ENCODE data around the gene CLDND1. TPM values are rescaled to one million over a fixed set of nuclear protein-coding genes. Genes with fewer than 3 reads are reported as not detected.

CLDND1 gene
- total RNA-seq, 1 experiment from 2014 or later, result 472 TPM

- no peaks in the 10 kb centered on the region for H3K27me3 ChIP-seq (ENCODE audit: insufficient read depth, low read length)
- H3K79me2 ChIP-seq (ENCODE audit: insufficient read depth, low read length), result peaks cover 84% of the 10 kb centered on the region
- H3K9me2 ChIP-seq (ENCODE audit: insufficient read depth), result no peaks in the 10 kb centered on the region
- no peaks in the 10 kb centered on the region for H3K9me3 ChIP-seq (ENCODE audit: control insufficient read depth in 1 of 2, insufficient read depth in 1 of 2, low read depth in 1 of 2, low read length in 2 of 2)
- H3K36me3 ChIP-seq (ENCODE audit: control insufficient read depth in 1 of 2, insufficient read depth in 2 of 2, low read length in 2 of 2), result no peaks in the 10 kb centered on the region
- peaks cover 60 to 81% of the 10 kb centered on the region in 2 experiments for H3K4me1 ChIP-seq (ENCODE audit: control insufficient read depth in 1 of 2, insufficient read depth in 2 of 2, low read length in 2 of 2)
- H3K4me3 ChIP-seq (replicated peaks in 1 of 2; ENCODE audit: low read depth in 1 of 2, low read length in 2 of 2), result no peak within 1 kb of the TSS
- no peak for DNase-seq (ENCODE audit: low read depth, low spot score)
- ChIA-PET CTCF (no interaction called here), RAD21 (ENCODE audit: low non-redundant PET in 1 of 2, low total read pairs in 2 of 2, uncharacterized antibody in 2 of 2, unreplicated experiment in 2 of 2) (no interaction called here), POLR2A (interaction anchor here (2.2 kb wide), 1 partner anchor 9 kb away, joined by 8 read pairs; the partner anchor contains the start of gene CLDND1)
- no peaks in the 10 kb centered on the region for H4K20me1 ChIP-seq (ENCODE audit: insufficient read depth)
- BruUV-seq (replicated peaks), result no TSS peak
- H3K27ac ChIP-seq (ENCODE audit: low read depth, low read length), result peak within 1 kb of the TSS; percentile 42
- no peak for ATAC-seq
- H3K9ac ChIP-seq (ENCODE audit: low read length), result no peak within 1 kb of the TSS
- H2AFZ ChIP-seq (ENCODE audit: low read depth, low read length, poor library complexity, severe bottlenecking), result no peak within 1 kb of the TSS
- peak within 1 kb of the TSS; percentile 11; the same call in 1 of the 2 replicates for H3K4me2 ChIP-seq (ENCODE audit: low read length)
- TF ChIP-seq TCF7L2 (IDR thresholded peaks at IDR 0.05; ENCODE audit: borderline replicate concordance, extremely low read depth, insufficient read depth, insufficient read length) (no peak), EZH2 (IDR thresholded peaks at IDR 0.05) (no peak), SIN3A (IDR thresholded peaks at IDR 0.05; ENCODE audit: low read depth) (no peak), RAD21 (IDR thresholded peaks at IDR 0.05; ENCODE audit: low read depth) (no peak), REST (IDR thresholded peaks at IDR 0.05; ENCODE audit: low read depth) (no peak), CEBPB (IDR thresholded peaks at IDR 0.05; ENCODE audit: low read depth) (no peak), ZNF274 (IDR thresholded peaks at IDR 0.05; ENCODE audit: low read depth, low read length) (no peak), SRF (IDR thresholded peaks at IDR 0.05; ENCODE audit: low read depth) (no peak), EZH2phosphoT487 (IDR thresholded peaks at IDR 0.05; ENCODE audit: borderline replicate concordance) (no peak), ZBTB33 (IDR thresholded peaks at IDR 0.05; ENCODE audit: extremely low read depth, insufficient replicate concordance, low read length) (no peak), JUND (IDR thresholded peaks at IDR 0.05) (no peak), CBX3 (IDR thresholded peaks at IDR 0.05; ENCODE audit: low read depth) (no peak), ZFX (IDR thresholded peaks at IDR 0.05) (no peak), CTCF (IDR thresholded peaks at IDR 0.05 in 2 of 3, conservative IDR thresholded peaks at IDR 0.05 in 1 of 3; ENCODE audit: borderline replicate concordance in 1 of 3, insufficient read depth in 1 of 3, low read depth in 2 of 3, low read length in 2 of 3) (no peak)
- intact Hi-C loops (cut with micrococcal nuclease), result no loop called here
Measured at GRCh38 chr3:98531622-98532274, 9.0 kb upstream of the CLDND1 start, which contains the start of gene GPR15. GPR15 (plus strand) TSS chr3:98531978; CDS start chr3:98532034, 56 bp downstream.
